ENCODE measurements around the gene SBF2. TPM values are rescaled to one million over a fixed set of nuclear protein-coding genes. Genes with fewer than 3 reads are reported as not detected.
A peak's percentile ranks its signal among the peaks of the same experiment; 100 is the strongest.

SBF2 gene
- total RNA-seq, 4 donors from 2014 or later = 67.5 to 92.9 (median 71.6) TPM

DNA sequence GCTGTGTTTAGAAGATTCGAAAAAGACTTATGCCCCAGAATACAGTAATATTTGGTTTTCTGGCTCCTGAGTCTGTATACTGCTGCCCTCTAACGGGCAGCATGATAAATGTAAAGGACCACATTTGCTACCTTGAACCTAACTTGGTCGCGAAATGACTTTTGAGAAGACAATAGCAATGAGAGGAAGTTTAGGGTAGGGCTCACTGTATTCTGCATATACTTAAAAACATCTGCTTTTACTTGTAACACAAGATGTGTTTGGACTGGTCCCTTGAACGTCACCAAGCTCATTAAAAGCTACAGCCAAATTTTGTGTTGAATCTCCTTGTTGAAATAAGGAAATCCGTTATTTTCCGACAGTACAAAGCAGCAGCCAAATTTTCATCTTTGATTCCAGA lies 321.0 kb downstream of the SBF2 start:
- DNase-seq = peak; percentile 11 to 17
- H3K27ac ChIP-seq = no peak overlapping the region
- no peaks in the 10 kb centered on the region for H3K9me3 ChIP-seq
- H3K27me3 ChIP-seq = no peaks in the 10 kb centered on the region
- WGBS, 2 donors = 36 to 42% methylated on average over 7 of the region's 7 CpGs
- H3K4me1 ChIP-seq = peaks cover 5 to 8% of the 10 kb centered on the region in 2 donors
- no peaks in the 10 kb centered on the region for H3K36me3 ChIP-seq
- intact Hi-C loops (cut with DNase I) = loop anchor here (5.0 kb wide), 1 partner anchor 216 kb away; no protein-coding TSS in a partner anchor
- no peak overlapping the region for H3K4me3 ChIP-seq (replicated peaks in 1 of 3)
- TF ChIP-seq POLR2A (IDR thresholded peaks at IDR 0.05) = no peak
- TF ChIP-seq, protein P1, sequence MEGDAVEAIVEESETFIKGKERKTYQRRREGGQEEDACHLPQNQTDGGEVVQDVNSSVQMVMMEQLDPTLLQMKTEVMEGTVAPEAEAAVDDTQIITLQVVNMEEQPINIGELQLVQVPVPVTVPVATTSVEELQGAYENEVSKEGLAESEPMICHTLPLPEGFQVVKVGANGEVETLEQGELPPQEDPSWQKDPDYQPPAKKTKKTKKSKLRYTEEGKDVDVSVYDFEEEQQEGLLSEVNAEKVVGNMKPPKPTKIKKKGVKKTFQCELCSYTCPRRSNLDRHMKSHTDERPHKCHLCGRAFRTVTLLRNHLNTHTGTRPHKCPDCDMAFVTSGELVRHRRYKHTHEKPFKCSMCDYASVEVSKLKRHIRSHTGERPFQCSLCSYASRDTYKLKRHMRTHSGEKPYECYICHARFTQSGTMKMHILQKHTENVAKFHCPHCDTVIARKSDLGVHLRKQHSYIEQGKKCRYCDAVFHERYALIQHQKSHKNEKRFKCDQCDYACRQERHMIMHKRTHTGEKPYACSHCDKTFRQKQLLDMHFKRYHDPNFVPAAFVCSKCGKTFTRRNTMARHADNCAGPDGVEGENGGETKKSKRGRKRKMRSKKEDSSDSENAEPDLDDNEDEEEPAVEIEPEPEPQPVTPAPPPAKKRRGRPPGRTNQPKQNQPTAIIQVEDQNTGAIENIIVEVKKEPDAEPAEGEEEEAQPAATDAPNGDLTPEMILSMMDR (IDR thresholded peaks at IDR 0.05) = peak; percentile 36 to 74 (median 68)

DNA sequence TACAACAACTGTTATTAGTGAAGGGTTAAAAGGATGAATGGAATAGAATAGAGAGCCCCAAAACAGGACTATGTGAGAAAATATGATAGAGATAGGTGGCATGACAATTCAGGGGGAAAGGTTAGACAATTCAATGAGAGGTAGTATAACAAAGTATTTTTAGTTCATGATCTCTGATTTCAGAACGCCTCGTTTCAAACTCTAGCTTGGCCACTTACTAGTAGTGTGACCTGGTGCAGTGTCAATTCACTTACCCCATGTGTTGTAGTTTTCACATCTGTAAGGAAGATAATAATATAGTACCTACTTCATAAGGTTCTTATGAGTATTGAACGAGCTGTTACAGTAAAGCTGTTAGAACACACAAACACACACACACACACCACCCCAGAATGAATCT lies 322.1 kb downstream of the SBF2 start:
- no peaks in the 10 kb centered on the region for H3K36me3 ChIP-seq
- TF ChIP-seq, protein P1 (IDR thresholded peaks at IDR 0.05) = no peak
- no peak for TF ChIP-seq POLR2A (IDR thresholded peaks at IDR 0.05)
- no peak overlapping the region for H3K27ac ChIP-seq
- intact Hi-C loops (cut with DNase I) = loop anchor here (5.0 kb wide), 1 partner anchor 215 kb away; no protein-coding TSS in a partner anchor
- H3K27me3 ChIP-seq = no peaks in the 10 kb centered on the region
- 90 to 92% methylated on average over 3 of the region's 3 CpGs for WGBS, 2 donors
- H3K4me3 ChIP-seq (replicated peaks in 1 of 3) = no peak overlapping the region
- DNase-seq = no peak
- no peaks in the 10 kb centered on the region for H3K4me1 ChIP-seq
- no peaks in the 10 kb centered on the region for H3K9me3 ChIP-seq

DNA sequence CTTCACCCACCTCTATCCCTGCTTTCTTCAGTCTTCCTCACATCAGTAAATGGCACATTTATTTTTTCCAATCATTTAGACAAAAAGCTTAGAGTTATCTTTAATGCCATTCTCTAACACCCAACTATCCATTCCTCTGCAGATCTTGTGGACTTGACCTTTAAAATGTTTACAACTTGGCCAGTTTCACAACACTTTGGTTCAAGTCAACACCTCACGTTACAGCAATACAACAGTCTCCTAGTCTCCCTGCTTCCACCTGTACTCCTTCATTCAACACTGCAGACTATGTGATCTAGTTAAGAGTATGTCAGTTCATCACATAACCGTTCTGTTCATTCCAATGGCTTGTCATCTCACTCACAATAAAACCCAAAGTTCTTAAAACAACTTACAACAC lies 325.0 kb downstream of the SBF2 start:
- Histone ChIP-seq H3K36me3 (no peaks in the 10 kb centered on the region), H3K4me1 (no peaks in the 10 kb centered on the region), H3K9me3 (no peaks in the 10 kb centered on the region), H3K27me3 (no peaks in the 10 kb centered on the region), H3K4me3 (replicated peaks in 1 of 3) (no peak overlapping the region), H3K27ac (no peak overlapping the region)
- TF ChIP-seq, protein P1 (IDR thresholded peaks at IDR 0.05) = no peak
- no peak for TF ChIP-seq POLR2A (IDR thresholded peaks at IDR 0.05)
- intact Hi-C loops (cut with DNase I) = no loop called here
- DNase-seq = no peak
- WGBS, 2 donors = 90 to 92% methylated on average over 2 of the region's 2 CpGs

DNA sequence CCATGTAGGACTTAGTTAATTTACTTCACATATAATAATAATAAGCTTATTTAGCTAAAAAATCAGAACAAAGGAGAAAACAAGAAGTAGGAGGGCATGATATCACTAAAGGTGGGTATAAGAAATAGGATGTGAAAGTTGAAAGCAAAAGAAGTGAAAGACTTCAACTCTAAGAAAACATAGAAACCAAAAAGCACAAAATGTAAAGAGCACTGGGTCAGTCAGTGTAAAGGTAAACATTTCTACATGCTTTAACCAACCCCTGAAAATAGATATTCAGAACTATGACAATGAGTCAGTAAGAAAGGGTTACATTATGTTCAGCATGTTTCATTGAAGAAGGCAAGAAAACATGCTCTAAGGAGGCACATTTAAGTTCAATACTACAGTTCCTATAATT lies 331.3 kb downstream of the SBF2 start:
- Histone ChIP-seq H3K4me3 (replicated peaks in 1 of 3) (no peak overlapping the region), H3K27me3 (no peaks in the 10 kb centered on the region), H3K4me1 (no peaks in the 10 kb centered on the region), H3K27ac (no peak overlapping the region), H3K36me3 (peaks cover 0 to 7% of the 10 kb centered on the region in 2 donors), H3K9me3 (no peaks in the 10 kb centered on the region)
- TF ChIP-seq, protein P1 (IDR thresholded peaks at IDR 0.05) = no peak
- TF ChIP-seq POLR2A (IDR thresholded peaks at IDR 0.05) = no peak
- intact Hi-C loops (cut with DNase I) = no loop called here
- DNase-seq = no peak

DNA sequence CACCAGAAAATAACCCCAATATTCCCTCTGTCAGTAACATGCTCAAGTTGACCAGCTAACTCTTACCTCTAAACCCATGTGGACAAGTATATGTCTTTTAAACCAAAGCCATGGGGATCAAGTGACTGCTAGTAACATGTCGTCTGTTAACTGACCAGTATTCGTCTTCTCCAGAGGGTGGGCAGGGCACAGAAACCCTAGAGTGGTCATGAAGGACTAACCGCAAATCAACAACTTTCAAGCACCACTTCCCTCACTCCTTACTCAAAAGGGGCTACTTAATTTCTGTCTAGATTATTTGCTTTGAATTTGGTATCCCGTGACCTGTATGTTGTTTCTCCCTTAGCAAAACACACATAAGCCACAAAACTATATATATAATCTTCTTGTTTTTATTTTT lies 336.9 kb downstream of the SBF2 start:
- no peaks in the 10 kb centered on the region for H3K9me3 ChIP-seq
- no peak overlapping the region for H3K27ac ChIP-seq
- H3K36me3 ChIP-seq = peaks cover 0 to 7% of the 10 kb centered on the region in 2 donors
- no peaks in the 10 kb centered on the region for H3K4me1 ChIP-seq
- no peaks in the 10 kb centered on the region for H3K27me3 ChIP-seq
- 51 to 72% methylated on average over 4 of the region's 4 CpGs for WGBS, 2 donors
- TF ChIP-seq POLR2A (IDR thresholded peaks at IDR 0.05) = no peak
- TF ChIP-seq, protein P1 (IDR thresholded peaks at IDR 0.05) = no peak
- peak; percentile 5 to 26 for DNase-seq
- H3K4me3 ChIP-seq (replicated peaks in 1 of 3) = no peak overlapping the region
- intact Hi-C loops (cut with DNase I) = no loop called here
